Measurements from ENCODE around the gene ZNF418.

Gene ZNF418

GRCh38 chr19:57934820-57935665 is at the start of gene ZNF418:
Gene ZNF418 (minus strand): TSS chr19:57935402. CDS start chr19:57933822, 1,580 bp downstream.
- peak within 1 kb of the TSS; percentile 51 for H3K4me3 ChIP-seq (ENCODE audit: low read depth, low read length)
- TF ChIP-seq, protein P1, sequence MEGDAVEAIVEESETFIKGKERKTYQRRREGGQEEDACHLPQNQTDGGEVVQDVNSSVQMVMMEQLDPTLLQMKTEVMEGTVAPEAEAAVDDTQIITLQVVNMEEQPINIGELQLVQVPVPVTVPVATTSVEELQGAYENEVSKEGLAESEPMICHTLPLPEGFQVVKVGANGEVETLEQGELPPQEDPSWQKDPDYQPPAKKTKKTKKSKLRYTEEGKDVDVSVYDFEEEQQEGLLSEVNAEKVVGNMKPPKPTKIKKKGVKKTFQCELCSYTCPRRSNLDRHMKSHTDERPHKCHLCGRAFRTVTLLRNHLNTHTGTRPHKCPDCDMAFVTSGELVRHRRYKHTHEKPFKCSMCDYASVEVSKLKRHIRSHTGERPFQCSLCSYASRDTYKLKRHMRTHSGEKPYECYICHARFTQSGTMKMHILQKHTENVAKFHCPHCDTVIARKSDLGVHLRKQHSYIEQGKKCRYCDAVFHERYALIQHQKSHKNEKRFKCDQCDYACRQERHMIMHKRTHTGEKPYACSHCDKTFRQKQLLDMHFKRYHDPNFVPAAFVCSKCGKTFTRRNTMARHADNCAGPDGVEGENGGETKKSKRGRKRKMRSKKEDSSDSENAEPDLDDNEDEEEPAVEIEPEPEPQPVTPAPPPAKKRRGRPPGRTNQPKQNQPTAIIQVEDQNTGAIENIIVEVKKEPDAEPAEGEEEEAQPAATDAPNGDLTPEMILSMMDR (IDR thresholded peaks at IDR 0.05; ENCODE audit: borderline replicate concordance, insufficient read depth, low read depth, low read length): no peak

- H3K4me3 ChIP-seq (ENCODE audit: low read depth, low read length): no peak overlapping the region
- TF ChIP-seq, protein P1 (IDR thresholded peaks at IDR 0.05; ENCODE audit: borderline replicate concordance, insufficient read depth, low read depth, low read length): no peak
Measured at GRCh38 chr19:57978586-57979289, 43.5 kb upstream of the ZNF418 start.

GRCh38 chr19:57974434-57974833 is 39.2 kb upstream of the ZNF418 start, which contains the start of gene C19orf18:
Gene C19orf18 (minus strand): TSS chr19:57974534. CDS start chr19:57974432, 102 bp downstream.
- TF ChIP-seq, protein P1 (IDR thresholded peaks at IDR 0.05; ENCODE audit: borderline replicate concordance, insufficient read depth, low read depth, low read length): no peak
- no peak within 1 kb of the TSS for H3K4me3 ChIP-seq (ENCODE audit: low read depth, low read length)

- TF ChIP-seq, protein P1 (IDR thresholded peaks at IDR 0.05; ENCODE audit: borderline replicate concordance, insufficient read depth, low read depth, low read length): no peak
- no peak overlapping the region for H3K4me3 ChIP-seq (ENCODE audit: low read depth, low read length)
Measured at GRCh38 chr19:57964761-57965160, 29.6 kb upstream of the ZNF418 start.

DNA sequence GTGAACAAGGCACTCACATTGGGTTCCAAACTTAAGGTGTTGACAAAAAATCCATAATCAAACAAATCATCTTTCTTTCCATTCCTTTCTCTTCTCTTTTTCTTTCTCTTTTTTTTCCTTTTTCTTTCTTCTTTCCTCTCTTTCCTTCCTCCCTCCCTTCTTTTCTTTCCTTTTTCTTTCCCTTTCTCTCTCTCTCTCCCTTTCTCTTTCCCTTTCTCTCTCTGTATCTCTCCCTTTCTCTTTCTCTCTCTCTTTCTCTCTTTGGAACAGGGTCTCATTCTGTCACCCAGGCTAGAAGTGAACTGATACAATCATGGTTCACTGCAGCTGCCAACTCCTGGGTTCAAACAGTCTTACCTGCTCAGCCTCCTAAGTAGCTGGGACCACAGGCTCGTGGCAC is 26.6 kb upstream of the ZNF418 start:
- H3K4me3 ChIP-seq (ENCODE audit: low read depth, low read length): no peak overlapping the region
- TF ChIP-seq, protein P1 (IDR thresholded peaks at IDR 0.05; ENCODE audit: borderline replicate concordance, insufficient read depth, low read depth, low read length): no peak

DNA sequence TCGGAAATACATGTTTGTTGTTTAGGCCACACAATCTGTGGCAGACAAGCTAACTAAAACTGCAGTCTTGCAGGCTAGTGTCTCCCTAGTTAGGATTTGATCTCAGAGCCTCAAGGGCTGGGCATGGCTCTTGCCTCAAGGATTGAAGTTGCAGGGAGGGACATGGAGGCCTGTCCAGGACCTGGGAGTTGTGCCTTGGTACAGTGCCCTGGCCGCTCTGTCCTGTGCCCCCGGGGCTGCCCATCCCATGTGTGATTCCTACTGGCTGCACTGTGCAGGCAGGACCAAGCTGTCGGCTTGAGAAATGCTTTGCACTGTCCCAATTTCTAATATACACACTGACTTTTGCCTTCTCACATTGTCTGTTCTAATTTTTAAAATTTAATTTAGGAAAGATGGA is 19.8 kb upstream of the ZNF418 start:
- H3K4me3 ChIP-seq (ENCODE audit: low read depth, low read length): no peak overlapping the region
- TF ChIP-seq, protein P1 (IDR thresholded peaks at IDR 0.05; ENCODE audit: borderline replicate concordance, insufficient read depth, low read depth, low read length): no peak
